GM13977 (cell line): ENCODE measurements around the gene C3.

Experiments
- DNase-seq: peaks from one replicate; pipeline ENCODE4 v3.0.0; 2012; ENCODE audit warnings: low spot score
- in situ Hi-C: fragments of 300-500 bp; cut with MboI; formaldehyde crosslinking; loops from one replicate; pipeline ENCODE4 v1.12.0; 2022; ENCODE audit warnings: low sequenced_read_pairs, low pct_unique_long_range_greater_than_20kb, mixed read lengths, inconsistent platforms; ENCODE audit not compliant: unreplicated experiment
- TF ChIP-seq, protein P1 (sequence below): IDR thresholded peaks from 2 replicates; pipeline ENCODE4 v1.5.1; 2012; ENCODE audit warnings: mild to moderate bottlenecking, control low read depth; ENCODE audit not compliant: insufficient read depth; ENCODE audit errors: extremely low read depth, missing control alignments

Gene C3

DNA sequence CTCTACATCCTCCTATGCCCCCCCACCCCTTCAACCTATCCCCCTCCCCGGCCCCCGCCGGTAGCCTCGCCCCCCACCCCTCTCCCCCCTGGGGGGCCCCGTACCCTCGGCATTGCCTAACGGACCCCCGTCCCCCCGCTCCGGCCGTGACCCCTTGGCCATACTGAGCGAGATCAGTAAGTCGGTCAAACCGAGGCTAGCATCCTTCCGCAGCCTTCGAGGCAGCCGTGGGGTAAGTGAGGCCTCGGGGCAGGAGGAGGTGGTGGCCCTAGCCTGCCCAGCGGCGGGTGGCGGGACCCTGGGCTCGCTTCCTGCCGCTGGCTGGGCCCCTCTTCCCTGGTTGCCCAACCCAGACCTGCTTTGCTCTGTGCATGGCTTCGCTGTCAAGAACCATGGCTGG is 25.5 kb upstream of the C3 start:
- in situ Hi-C loops: loop anchor here (10.0 kb wide), 1 partner anchor 119 kb away; no protein-coding TSS in a partner anchor
- no peak for DNase-seq
- TF ChIP-seq, protein P1, sequence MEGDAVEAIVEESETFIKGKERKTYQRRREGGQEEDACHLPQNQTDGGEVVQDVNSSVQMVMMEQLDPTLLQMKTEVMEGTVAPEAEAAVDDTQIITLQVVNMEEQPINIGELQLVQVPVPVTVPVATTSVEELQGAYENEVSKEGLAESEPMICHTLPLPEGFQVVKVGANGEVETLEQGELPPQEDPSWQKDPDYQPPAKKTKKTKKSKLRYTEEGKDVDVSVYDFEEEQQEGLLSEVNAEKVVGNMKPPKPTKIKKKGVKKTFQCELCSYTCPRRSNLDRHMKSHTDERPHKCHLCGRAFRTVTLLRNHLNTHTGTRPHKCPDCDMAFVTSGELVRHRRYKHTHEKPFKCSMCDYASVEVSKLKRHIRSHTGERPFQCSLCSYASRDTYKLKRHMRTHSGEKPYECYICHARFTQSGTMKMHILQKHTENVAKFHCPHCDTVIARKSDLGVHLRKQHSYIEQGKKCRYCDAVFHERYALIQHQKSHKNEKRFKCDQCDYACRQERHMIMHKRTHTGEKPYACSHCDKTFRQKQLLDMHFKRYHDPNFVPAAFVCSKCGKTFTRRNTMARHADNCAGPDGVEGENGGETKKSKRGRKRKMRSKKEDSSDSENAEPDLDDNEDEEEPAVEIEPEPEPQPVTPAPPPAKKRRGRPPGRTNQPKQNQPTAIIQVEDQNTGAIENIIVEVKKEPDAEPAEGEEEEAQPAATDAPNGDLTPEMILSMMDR: no peak

DNA sequence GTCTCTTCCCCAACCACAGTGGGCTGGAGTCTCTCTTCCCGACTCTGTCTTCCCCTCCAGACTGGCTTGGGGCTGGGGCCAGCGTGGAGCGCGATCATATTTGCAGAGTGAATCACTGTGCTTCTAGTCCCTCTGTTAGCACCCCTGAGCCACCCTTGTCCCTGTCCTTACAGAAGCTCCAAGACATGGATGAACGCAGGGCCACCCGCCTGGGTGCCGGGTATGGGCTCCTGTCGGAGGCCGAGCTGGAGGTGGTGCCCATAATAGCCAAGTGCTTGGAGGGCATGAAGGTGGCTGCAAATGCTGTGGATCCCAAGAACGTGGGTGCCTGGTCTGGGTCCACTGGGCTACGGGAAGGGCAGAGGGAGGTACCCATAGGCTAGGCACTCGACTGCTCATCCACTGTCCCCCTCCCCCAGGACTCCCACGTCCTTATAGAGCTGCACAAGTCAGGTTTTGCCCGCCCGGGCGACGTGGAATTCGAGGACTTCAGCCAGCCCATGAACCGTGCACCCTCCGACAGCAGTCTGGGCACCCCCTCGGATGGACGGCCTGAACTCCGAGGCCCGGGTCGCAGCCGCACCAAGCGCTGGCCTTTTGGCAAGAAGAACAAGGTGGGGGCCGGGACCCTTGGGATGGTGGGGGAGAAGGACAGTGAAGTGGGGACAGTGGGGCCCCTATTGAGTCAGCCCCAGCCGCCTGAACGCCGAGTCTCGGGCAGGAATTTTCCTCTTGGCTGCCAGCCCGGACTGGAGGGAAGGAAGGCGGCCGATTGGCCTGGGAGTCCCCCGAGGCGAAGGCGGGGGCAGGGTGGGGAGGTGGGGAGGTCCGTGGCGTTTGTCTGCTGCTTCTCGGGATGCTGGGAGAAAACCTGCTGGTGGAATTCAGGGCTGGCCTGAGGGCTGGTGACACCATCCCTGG is 24.2 kb upstream of the C3 start:
- TF ChIP-seq, protein P1: no peak
- in situ Hi-C loops: loop anchor here (10.0 kb wide), 1 partner anchor 120 kb away; no protein-coding TSS in a partner anchor
- DNase-seq: no peak

DNA sequence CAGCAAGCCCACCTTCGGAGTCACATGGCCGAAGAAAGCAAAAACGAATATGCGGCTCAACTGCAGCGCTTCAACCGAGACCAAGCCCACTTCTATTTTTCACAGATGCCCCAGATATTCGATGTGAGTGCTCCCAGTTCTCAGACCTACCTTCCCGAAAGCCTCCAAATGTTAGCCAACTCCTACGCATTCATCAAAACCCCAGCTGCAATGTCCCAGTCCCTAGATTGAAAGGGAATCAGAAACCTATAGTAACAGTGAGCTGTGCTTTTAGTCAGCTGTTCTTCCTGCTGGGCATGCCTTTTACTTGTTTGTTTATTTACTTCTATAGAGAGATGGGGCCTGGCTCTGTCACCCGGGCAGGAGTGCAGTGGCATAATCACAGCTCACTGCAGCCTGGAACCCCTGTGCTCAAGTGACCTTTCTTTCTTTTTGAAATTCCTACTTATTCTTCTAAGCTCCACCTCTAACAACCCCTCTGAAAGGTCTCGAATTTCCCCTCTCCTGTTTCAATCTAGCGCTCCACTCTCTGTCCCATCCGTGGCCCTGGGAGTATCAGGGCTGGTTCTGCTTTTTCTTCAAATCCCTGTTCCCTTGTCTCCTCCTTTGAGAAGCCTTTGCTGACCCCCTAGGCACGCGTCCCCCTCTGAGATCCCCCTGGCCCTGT is 23.4 kb upstream of the C3 start:
- in situ Hi-C loops: loop anchor here (10.0 kb wide), 1 partner anchor 121 kb away; no protein-coding TSS in a partner anchor
- TF ChIP-seq, protein P1: no peak

DNA sequence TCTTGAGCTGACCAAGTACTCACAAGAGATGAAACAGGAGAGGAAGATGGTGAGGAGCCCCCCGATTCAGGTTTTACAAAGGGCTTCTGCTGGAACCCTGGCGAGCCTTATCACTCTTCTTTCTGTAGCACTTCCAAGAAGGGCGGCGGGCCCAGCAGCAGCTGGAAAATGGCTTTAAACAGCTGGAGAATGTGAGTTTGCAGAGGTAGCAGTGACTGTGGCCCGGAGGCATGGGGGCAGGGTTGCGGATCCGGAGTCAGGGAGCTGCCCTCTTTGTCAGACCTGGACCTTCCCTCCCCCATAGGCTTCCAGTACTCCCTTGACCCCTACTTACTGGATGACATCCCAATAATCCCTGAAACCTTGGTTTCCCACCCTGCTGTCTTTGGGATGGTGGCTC is 22.6 kb upstream of the C3 start:
- no peak for DNase-seq
- in situ Hi-C loops: loop anchor here (10.0 kb wide), 1 partner anchor 122 kb away; no protein-coding TSS in a partner anchor
- TF ChIP-seq, protein P1: no peak

More for the DNA sequence above, 23.4 kb upstream of the C3 start:
- no peak for DNase-seq

DNA sequence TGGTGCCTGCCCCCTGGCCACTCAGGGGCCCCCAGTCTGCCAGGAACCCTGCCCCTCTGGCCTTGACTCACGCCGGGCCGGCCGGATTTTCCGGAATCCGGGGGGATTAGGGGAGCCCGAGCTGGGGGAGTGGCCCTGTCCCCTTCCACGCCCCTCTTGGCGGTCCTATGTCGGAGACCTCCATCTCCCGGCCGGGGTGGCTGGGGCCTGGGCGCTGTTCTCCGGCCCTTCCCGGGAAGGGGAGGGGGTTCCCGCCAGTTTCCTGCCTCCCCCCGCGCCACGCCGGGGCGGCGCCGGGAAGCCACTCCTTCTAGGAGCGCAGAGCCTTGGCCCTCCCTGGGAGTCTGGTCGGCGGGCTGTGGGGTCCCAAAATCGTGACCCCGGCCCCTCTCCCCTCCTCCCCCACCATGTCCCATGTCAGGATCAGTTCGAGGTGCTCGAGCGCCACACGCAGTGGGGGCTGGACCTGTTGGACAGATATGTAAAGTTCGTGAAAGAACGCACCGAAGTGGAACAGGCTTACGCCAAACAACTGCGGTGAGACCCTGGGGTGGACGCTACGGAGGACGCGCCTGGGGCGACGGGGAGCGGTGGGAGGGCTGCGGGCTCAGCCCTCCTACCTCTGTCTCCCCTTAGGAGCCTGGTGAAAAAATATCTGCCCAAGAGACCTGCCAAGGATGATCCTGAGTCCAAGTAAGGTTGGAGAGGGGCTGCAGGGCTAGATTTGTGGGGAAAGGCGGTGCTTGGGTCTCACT is 20.3 kb upstream of the C3 start:
- in situ Hi-C loops: loop anchor here (10.0 kb wide), 1 partner anchor 124 kb away; no protein-coding TSS in a partner anchor
- TF ChIP-seq, protein P1: no peak
- no peak for DNase-seq
